CD4-positive, CD25-positive, alpha-beta regulatory T cell (primary cell): ENCODE measurements around the gene CIBAR2. TPM values are rescaled to one million over a fixed set of nuclear protein-coding genes. Genes with fewer than 3 reads are reported as not detected.

Experiments
- ATAC-seq, 2 donors: fragments of 150-1000 bp; cut with Tn5 transposase; one replicate each; pipeline ENCODE4 v1.10.0; 2021; ENCODE audit warnings: low read depth in 2 of 2, moderate number of reproducible peaks in 2 of 2, moderate library complexity in 1 of 2
- DNase-seq, 3 donors: peaks; one replicate each; pipeline versions ENCODE4 v3.0.0 to v3.0.0-alpha.2; 2012 to 2022; ENCODE audit warnings: mixed read lengths in 1 of 3
- H3K27ac ChIP-seq: one replicate; pipeline ENCODE4 v1.7.0; 2013; ENCODE audit warnings: mild to moderate bottlenecking, low read length; ENCODE audit not compliant: insufficient read depth, poor library complexity, severe bottlenecking
- H3K27me3 ChIP-seq: one replicate; pipeline ENCODE4 v1.7.0; 2013; ENCODE audit warnings: low read length; ENCODE audit not compliant: control insufficient read depth, insufficient read depth
- H3K36me3 ChIP-seq: one replicate; pipeline ENCODE4 v1.7.0; 2013; ENCODE audit warnings: mild to moderate bottlenecking, low read length, moderate library complexity; ENCODE audit not compliant: control insufficient read depth, insufficient read depth
- H3K4me1 ChIP-seq: 2 replicates; pipeline ENCODE4 v1.7.0; 2013; ENCODE audit warnings: mild to moderate bottlenecking, low read length; ENCODE audit not compliant: insufficient read depth, control insufficient read depth, poor library complexity, severe bottlenecking
- H3K4me3 ChIP-seq: one replicate; pipeline ENCODE4 v1.7.0; 2013; ENCODE audit warnings: low read depth, mild to moderate bottlenecking, low read length, moderate library complexity
- H3K9me3 ChIP-seq, 2 experiments: 1 replicate in 1 of 2; 2 replicates in 1 of 2; pipeline ENCODE4 v1.7.0; 2013; ENCODE audit warnings: low read length in 2 of 2, mild to moderate bottlenecking in 1 of 2, moderate library complexity in 1 of 2; ENCODE audit not compliant: control insufficient read depth in 2 of 2
- H3K27ac Mint-ChIP-seq, 3 donors: one replicate each; pipeline ENCODE4 v1.8.0; 2020 to 2022; ENCODE audit warnings: mild to moderate bottlenecking in 3 of 3, mixed read lengths in 3 of 3, moderate library complexity in 2 of 3
- H3K27me3 Mint-ChIP-seq: one replicate; pipeline ENCODE4 v1.8.0; 2022; ENCODE audit warnings: mild to moderate bottlenecking, mixed read lengths
- H3K36me3 Mint-ChIP-seq: one replicate; pipeline ENCODE4 v1.8.0; 2020; ENCODE audit warnings: mixed read lengths
- H3K4me1 Mint-ChIP-seq, 4 donors: one replicate each; pipeline ENCODE4 v1.8.0; 2020 to 2022; ENCODE audit warnings: mixed read lengths in 4 of 4, mild to moderate bottlenecking in 1 of 4
- H3K4me3 Mint-ChIP-seq, 4 donors: one replicate each; pipeline ENCODE4 v1.8.0; 2020 to 2022; ENCODE audit warnings: mild to moderate bottlenecking in 4 of 4, mixed read lengths in 4 of 4, moderate library complexity in 3 of 4
- H3K9me3 Mint-ChIP-seq, 7 donors: one replicate each; pipeline ENCODE4 v1.8.0; 2020 to 2022; ENCODE audit warnings: mixed read lengths in 7 of 7, mild to moderate bottlenecking in 3 of 7, moderate library complexity in 2 of 7
- polyA plus RNA-seq, 4 donors: library from polyadenylated mRNA; unstranded; fragments of 300-500 nt; fragmentation: Illumina TruSeq; gene quantifications; one replicate each; pipeline ENCODE4 v1.2.3, GENCODE V29; 2021
- total RNA-seq: library from RNA; stranded (reverse); gene quantifications from one replicate; pipeline ENCODE4 v1.2.3, GENCODE V29; 2022

Gene CIBAR2
- total and polyA plus RNA-seq, 5 donors from 2014 or later = not detected

- no peaks in the 10 kb centered on the region for H3K4me1 Mint-ChIP-seq
- H3K4me3 ChIP-seq = no peak overlapping the region
- H3K4me3 Mint-ChIP-seq = no peak overlapping the region
- H3K4me1 ChIP-seq = no peaks in the 10 kb centered on the region
- H3K36me3 ChIP-seq = no peaks in the 10 kb centered on the region
- H3K27me3 Mint-ChIP-seq = no peaks in the 10 kb centered on the region
- H3K27ac Mint-ChIP-seq = no peak overlapping the region
- no peaks in the 10 kb centered on the region for H3K27me3 ChIP-seq
- no peaks in the 10 kb centered on the region for H3K9me3 ChIP-seq
- H3K36me3 Mint-ChIP-seq = no peaks in the 10 kb centered on the region
- H3K9me3 Mint-ChIP-seq = no peaks in the 10 kb centered on the region
- no peak overlapping the region for H3K27ac ChIP-seq
- DNase-seq (no peak), ATAC-seq (no peak)
These were observed 17.8 kb upstream of the CIBAR2 start for GRCh38 chr16:85129876-85130704.

DNA sequence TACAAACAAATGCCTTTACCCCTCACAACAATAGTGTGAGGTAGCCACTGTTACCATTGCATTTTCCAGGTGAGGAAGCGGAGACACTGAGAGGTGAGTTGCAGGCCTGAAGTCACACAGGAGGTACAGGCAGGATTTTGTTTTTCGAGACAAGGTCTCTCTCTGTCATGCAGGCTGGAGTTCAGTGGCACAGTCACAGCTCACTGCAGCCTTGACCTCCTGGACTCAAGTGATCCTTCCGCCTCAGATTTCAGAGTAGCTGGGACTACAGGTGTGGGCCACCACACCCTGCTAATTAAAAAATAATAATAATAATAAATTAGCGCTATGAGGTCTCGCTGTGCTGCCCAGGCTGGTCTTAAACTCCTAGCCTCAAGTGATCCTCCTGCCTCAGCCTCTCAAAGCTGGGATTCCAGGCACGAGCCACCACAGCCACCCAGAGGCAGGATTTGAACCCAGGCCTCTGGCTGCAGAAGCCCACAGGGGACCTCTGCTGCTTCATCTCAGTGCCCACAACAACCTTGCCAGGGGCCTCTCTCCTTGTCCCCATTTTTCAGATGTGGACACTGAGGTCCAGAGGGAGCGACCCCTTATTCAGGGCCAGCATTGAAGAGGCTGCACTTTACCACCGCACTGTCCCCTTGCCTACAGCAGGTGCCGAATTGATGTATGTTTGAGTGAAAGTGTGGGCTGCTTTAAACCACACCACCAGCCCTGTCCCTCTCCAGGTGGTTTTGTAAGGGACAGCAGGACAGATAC, 16.0 kb upstream of the CIBAR2 start:
- Mint-ChIP-seq H3K27me3 (no peaks in the 10 kb centered on the region), H3K27ac (no peak overlapping the region), H3K4me1 (no peaks in the 10 kb centered on the region), H3K36me3 (no peaks in the 10 kb centered on the region), H3K4me3 (no peak overlapping the region), H3K9me3 (no peaks in the 10 kb centered on the region)
- Histone ChIP-seq H3K4me1 (no peaks in the 10 kb centered on the region), H3K4me3 (no peak overlapping the region), H3K27ac (no peak overlapping the region), H3K36me3 (no peaks in the 10 kb centered on the region), H3K9me3 (no peaks in the 10 kb centered on the region), H3K27me3 (no peaks in the 10 kb centered on the region)
- no peak for ATAC-seq
- DNase-seq = no peak

- H3K9me3 Mint-ChIP-seq = no peaks in the 10 kb centered on the region
- no peak overlapping the region for H3K4me3 Mint-ChIP-seq
- no peaks in the 10 kb centered on the region for H3K9me3 ChIP-seq
- no peaks in the 10 kb centered on the region for H3K4me1 ChIP-seq
- no peak for DNase-seq
- H3K4me3 ChIP-seq = no peak overlapping the region
- H3K27ac ChIP-seq = no peak overlapping the region
- no peaks in the 10 kb centered on the region for H3K27me3 Mint-ChIP-seq
- ATAC-seq = no peak
- no peaks in the 10 kb centered on the region for H3K4me1 Mint-ChIP-seq
- peak overlapping the region in 1 of 3 donors; percentile 64 for H3K27ac Mint-ChIP-seq
- no peaks in the 10 kb centered on the region for H3K36me3 Mint-ChIP-seq
- no peaks in the 10 kb centered on the region for H3K27me3 ChIP-seq
- H3K36me3 ChIP-seq = no peaks in the 10 kb centered on the region
These were observed 15.1 kb upstream of the CIBAR2 start for GRCh38 chr16:85127379-85127723.

DNA sequence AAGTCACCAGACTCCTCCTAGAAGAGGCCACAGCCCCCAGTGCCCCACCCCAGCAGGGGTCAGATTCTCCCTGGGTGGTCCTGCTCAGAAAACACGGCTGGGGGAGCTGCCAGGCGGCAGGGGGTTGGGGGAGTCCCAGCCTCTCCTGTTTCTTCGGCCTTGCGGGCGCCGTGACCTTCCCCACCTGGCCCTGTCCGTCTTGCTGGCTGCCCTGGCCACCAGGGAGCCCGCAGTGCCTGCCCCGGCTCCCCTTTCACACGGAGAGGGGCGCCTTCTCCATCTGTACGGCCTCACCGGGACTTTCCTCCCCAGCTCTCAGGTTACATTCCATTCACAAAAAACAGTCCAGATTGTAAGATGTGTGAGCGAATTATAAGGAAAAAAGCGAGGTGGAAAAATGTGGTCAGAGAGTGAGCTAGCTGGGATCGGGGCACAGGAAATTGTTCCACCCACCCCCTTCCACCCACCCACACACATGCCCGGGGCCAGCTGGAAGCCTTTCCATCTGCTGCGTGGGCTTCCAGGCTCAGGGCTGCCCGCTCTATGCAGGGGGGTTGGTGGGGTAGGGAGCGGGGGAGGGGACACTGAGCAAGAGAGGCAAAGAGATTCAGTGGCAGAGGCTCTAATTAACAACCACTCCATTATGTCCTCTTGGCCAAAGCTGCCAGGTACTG, 14.6 kb upstream of the CIBAR2 start:
- H3K36me3 ChIP-seq = no peaks in the 10 kb centered on the region
- ATAC-seq (no peak), DNase-seq (no peak)
- no peaks in the 10 kb centered on the region for H3K27me3 Mint-ChIP-seq
- H3K4me3 ChIP-seq = no peak overlapping the region
- no peaks in the 10 kb centered on the region for H3K9me3 Mint-ChIP-seq
- H3K4me1 ChIP-seq = no peaks in the 10 kb centered on the region
- no peaks in the 10 kb centered on the region for H3K36me3 Mint-ChIP-seq
- H3K27ac ChIP-seq = no peak overlapping the region
- H3K4me3 Mint-ChIP-seq = no peak overlapping the region
- H3K27me3 ChIP-seq = no peaks in the 10 kb centered on the region
- no peaks in the 10 kb centered on the region for H3K9me3 ChIP-seq
- H3K27ac Mint-ChIP-seq = no peak overlapping the region
- no peaks in the 10 kb centered on the region for H3K4me1 Mint-ChIP-seq

- H3K4me1 Mint-ChIP-seq = no peaks in the 10 kb centered on the region
- H3K36me3 Mint-ChIP-seq = no peaks in the 10 kb centered on the region
- H3K4me3 Mint-ChIP-seq = no peak overlapping the region
- no peak overlapping the region for H3K27ac Mint-ChIP-seq
- Histone ChIP-seq H3K36me3 (no peaks in the 10 kb centered on the region), H3K4me1 (no peaks in the 10 kb centered on the region), H3K27ac (no peak overlapping the region), H3K4me3 (no peak overlapping the region), H3K27me3 (no peaks in the 10 kb centered on the region), H3K9me3 (no peaks in the 10 kb centered on the region)
- H3K9me3 Mint-ChIP-seq = no peaks in the 10 kb centered on the region
- no peak for ATAC-seq
- no peak for DNase-seq
- no peaks in the 10 kb centered on the region for H3K27me3 Mint-ChIP-seq
These were observed 14.1 kb upstream of the CIBAR2 start for GRCh38 chr16:85126394-85126704.

- no peaks in the 10 kb centered on the region for H3K36me3 Mint-ChIP-seq
- Histone ChIP-seq H3K27ac (no peak overlapping the region), H3K27me3 (no peaks in the 10 kb centered on the region), H3K36me3 (no peaks in the 10 kb centered on the region), H3K4me1 (no peaks in the 10 kb centered on the region), H3K4me3 (no peak overlapping the region), H3K9me3 (no peaks in the 10 kb centered on the region)
- H3K27me3 Mint-ChIP-seq = no peaks in the 10 kb centered on the region
- H3K4me3 Mint-ChIP-seq = no peak overlapping the region
- no peak overlapping the region for H3K27ac Mint-ChIP-seq
- DNase-seq (no peak), ATAC-seq (no peak)
- H3K4me1 Mint-ChIP-seq = no peaks in the 10 kb centered on the region
- H3K9me3 Mint-ChIP-seq = no peaks in the 10 kb centered on the region
These were observed 13.5 kb upstream of the CIBAR2 start for GRCh38 chr16:85125570-85126393.

DNA sequence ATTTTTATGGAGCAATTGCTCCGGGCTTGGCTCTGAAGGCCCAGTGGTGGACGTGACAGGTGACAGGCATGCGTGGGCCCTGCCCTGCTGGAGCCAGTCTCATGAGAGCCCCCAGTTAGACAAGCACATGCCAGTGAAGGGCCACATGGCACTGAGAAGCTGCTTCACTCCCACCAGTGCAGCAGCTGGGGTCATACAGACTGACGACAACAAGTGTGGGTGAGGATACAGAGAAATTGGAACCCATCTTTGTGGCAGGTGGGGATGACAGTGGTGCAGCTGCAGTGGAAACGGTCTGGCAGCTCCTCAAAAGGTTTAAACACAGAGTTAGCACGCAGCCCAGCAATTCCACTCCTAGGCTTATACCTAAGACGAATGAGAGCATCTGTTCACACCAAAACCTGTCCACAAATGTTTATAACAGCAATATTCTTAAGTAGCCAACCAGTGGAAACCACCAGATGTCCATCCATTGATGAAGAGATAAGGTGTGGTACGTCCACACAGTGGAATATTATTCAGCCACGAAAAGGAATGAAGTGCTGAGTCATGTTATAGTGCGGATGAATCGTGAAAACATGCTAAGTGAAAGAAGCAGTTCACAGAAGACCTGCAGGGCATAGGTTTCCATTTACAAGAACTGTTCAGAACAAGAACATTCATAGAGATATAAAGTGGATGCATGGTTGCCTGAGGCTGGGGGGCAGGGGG, 12.5 kb upstream of the CIBAR2 start:
- H3K4me3 ChIP-seq = no peak overlapping the region
- ATAC-seq (no peak), DNase-seq (no peak)
- Mint-ChIP-seq H3K27me3 (no peaks in the 10 kb centered on the region), H3K9me3 (no peaks in the 10 kb centered on the region), H3K27ac (peak overlapping the region in 1 of 3 donors; percentile 56), H3K4me1 (no peaks in the 10 kb centered on the region), H3K4me3 (no peak overlapping the region), H3K36me3 (no peaks in the 10 kb centered on the region)
- no peaks in the 10 kb centered on the region for H3K4me1 ChIP-seq
- no peaks in the 10 kb centered on the region for H3K9me3 ChIP-seq
- H3K36me3 ChIP-seq = no peaks in the 10 kb centered on the region
- no peaks in the 10 kb centered on the region for H3K27me3 ChIP-seq
- no peak overlapping the region for H3K27ac ChIP-seq
